Left lung (tissue), 10 donors: Measurements from ENCODE around the gene GRAMD4. TPM values are rescaled to one million over a fixed set of nuclear protein-coding genes. Genes with fewer than 3 reads are reported as not detected.

ENCODE experiments used
- ATAC-seq: fragments of 200-7000 bp; cut with Tn5 transposase; one replicate; pipeline ENCODE4 v1.9.1; 2020; ENCODE audit warnings: moderate library complexity
- DNase-seq, 4 donors: peaks; one replicate each; pipeline ENCODE4 v3.0.0-alpha.2; 2013 to 2020
- H3K27ac ChIP-seq, 2 donors: fragments of 200-600 bp; sonication (generic) in 1 of 2; one replicate each; pipeline versions ENCODE4 v1.5.0 to v1.8.0; 2020 to 2021
- H3K27me3 ChIP-seq, 2 donors: fragments of 200-600 bp; sonication (generic) in 1 of 2; one replicate each; pipeline versions ENCODE4 v1.5.0 to v1.8.0; 2020 to 2021
- H3K36me3 ChIP-seq, 2 donors: fragments of 200-600 bp; sonication (generic) in 1 of 2; one replicate each; pipeline versions ENCODE4 v1.5.0 to v1.8.0; 2020 to 2021
- H3K4me1 ChIP-seq, 2 donors: fragments of 200-600 bp; one replicate each; pipeline ENCODE4 v1.8.0; 2021
- H3K4me3 ChIP-seq, 2 donors: fragments of 200-600 bp; sonication (generic) in 1 of 2; one replicate each; pipeline versions ENCODE4 v1.5.0 to v1.8.0; 2020 to 2021; ENCODE audit warnings: mild to moderate bottlenecking in 1 of 2
- H3K9me3 ChIP-seq, 2 donors: fragments of 200-600 bp; sonication (generic) in 1 of 2; one replicate each; pipeline versions ENCODE4 v1.5.0 to v1.8.0; 2020 to 2021
- intact Hi-C, 2 donors: fragments of 100-400 bp; cut with DNase I; formaldehyde crosslinking; loops; one replicate each; pipeline versions ENCODE4 v1.11.2 to v1.14.2; 2022
- polyA plus RNA-seq, 6 donors: library from polyadenylated mRNA; unstranded; fragments of 120-200 nt; gene quantifications; one replicate each; pipeline ENCODE4 v1.2.1, GENCODE V29; 2013; ENCODE audit not compliant: insufficient read length in 6 of 6
- total RNA-seq, 2 donors: library from RNA; stranded (reverse); fragmentation: NEBNext Ultra II Directional; extraction: Animal tissue kit (Norgen Biotek cat#: 25700); gene quantifications; one replicate each; pipeline ENCODE4 v1.2.1, GENCODE V29; 2021
- TF ChIP-seq, protein P1 (sequence below), 2 donors: fragments of 200-600 bp; sonication (generic) in 1 of 2; IDR thresholded peaks; one replicate each; pipeline versions ENCODE4 v1.5.0 to v1.8.0; 2021; ENCODE audit warnings: antibody characterized with exemption in 2 of 2
- donor health status: DM: no; HTN: yes; CAD: no.
- donor health status: DM: no; HTN: no; CAD: no.

GRAMD4 gene
- total and polyA plus RNA-seq, 8 donors, result 25.2 to 78.2 (median 36.6) TPM

- peak in 2 of 4 donors; percentile 44 to 89 for DNase-seq
- peak overlapping the region; percentile 33 to 66 for H3K4me3 ChIP-seq
- H3K36me3 ChIP-seq, result no peaks in the 10 kb centered on the region
- H3K27me3 ChIP-seq, result no peaks in the 10 kb centered on the region
- TF ChIP-seq, protein P1, sequence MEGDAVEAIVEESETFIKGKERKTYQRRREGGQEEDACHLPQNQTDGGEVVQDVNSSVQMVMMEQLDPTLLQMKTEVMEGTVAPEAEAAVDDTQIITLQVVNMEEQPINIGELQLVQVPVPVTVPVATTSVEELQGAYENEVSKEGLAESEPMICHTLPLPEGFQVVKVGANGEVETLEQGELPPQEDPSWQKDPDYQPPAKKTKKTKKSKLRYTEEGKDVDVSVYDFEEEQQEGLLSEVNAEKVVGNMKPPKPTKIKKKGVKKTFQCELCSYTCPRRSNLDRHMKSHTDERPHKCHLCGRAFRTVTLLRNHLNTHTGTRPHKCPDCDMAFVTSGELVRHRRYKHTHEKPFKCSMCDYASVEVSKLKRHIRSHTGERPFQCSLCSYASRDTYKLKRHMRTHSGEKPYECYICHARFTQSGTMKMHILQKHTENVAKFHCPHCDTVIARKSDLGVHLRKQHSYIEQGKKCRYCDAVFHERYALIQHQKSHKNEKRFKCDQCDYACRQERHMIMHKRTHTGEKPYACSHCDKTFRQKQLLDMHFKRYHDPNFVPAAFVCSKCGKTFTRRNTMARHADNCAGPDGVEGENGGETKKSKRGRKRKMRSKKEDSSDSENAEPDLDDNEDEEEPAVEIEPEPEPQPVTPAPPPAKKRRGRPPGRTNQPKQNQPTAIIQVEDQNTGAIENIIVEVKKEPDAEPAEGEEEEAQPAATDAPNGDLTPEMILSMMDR (IDR thresholded peaks at IDR 0.05), result no peak
- intact Hi-C loops, result no loop called here
- H3K27ac ChIP-seq, result peak overlapping the region; percentile 67 to 73
- H3K9me3 ChIP-seq, result peaks cover 0 to 5% of the 10 kb centered on the region in 2 donors
- H3K4me1 ChIP-seq, result peaks cover 28 to 73% of the 10 kb centered on the region in 2 donors
- peak; percentile 7 for ATAC-seq
Observed at GRCh38 chr22:46576556-46577367, 43.4 kb upstream of the GRAMD4 start.

DNA sequence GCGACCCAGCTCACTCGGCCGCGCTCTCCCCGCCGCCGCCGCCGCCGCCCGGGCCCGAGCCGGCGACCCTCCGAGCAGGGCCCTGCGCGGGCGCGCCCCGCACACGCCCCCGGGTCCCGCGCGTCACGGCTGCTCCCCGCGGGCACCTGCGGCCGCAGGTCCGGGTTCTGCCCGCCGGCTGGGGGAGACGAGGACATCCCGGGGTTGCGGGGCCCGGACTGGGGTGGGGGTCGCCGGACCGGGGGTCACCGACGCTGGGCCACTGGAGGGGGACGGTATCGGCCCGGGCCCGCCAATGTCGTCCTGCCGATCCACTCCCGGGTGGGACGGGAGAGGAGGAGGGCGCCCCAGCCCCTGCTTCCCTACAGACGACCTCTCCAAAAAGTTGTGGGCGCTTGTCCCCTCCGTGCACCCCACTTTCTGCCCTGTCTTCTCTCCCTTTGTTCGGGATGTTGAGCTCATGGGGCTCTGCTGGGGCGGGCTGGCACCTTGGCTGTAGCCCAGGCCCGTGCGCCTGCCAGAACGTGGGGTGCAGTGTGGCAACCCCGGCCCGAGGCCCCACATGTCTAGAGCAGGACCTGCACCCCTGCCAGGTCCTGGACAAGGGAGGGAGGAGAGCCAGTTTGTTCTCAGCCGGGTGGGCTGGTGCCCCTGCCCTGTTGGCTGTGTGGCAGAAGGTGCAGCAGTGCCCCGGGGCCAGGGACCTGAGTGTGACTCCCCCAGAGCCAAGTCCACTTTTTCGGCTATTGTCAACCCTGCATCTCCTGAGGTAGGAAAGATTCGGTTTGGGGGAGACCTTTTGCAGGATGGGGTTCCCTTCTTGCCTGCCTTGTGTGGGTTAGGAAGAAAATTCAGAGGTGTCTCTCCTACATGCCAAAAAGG, 42.6 kb upstream of the GRAMD4 start:
- peak in 2 of 4 donors; percentile 38 to 84 for DNase-seq
- Histone ChIP-seq H3K4me3 (peak overlapping the region; percentile 55 to 66), H3K4me1 (peaks cover 32 to 81% of the 10 kb centered on the region in 2 donors), H3K27me3 (no peaks in the 10 kb centered on the region), H3K36me3 (no peaks in the 10 kb centered on the region), H3K27ac (peak overlapping the region; percentile 33 to 69), H3K9me3 (no peaks in the 10 kb centered on the region)
- intact Hi-C loops, result no loop called here
- TF ChIP-seq, protein P1 (IDR thresholded peaks at IDR 0.05), result no peak
- ATAC-seq, result no peak

DNA sequence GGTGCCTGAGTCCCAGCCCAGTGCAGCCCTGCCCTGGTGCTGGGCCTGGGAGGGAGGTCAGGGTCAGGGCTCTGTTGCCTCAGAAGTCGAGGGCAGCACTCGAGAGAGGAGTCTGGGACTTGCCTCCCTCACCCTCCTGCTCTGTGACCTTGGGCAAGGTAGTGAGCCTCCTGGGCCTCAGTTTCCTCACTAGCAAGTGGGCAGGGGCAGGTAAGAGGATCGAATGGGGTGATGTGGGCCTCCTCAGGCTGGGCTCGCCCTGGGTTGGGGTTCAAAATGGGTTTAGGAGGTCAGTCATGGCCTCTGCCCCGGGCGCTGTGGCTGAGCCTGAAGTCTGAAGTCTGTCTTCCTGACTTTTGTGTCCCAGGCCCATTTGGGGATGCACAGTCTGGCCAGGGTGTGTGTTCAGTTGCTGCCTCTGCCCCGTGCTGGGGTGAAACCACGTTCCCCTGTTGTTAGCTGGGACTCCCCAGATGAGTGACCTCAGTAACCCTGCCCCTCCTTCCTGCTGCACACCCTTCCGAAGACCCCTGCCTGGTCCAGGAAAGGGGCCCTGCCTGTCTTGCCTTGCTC, 41.8 kb upstream of the GRAMD4 start:
- Histone ChIP-seq H3K27ac (peak overlapping the region; percentile 14 to 69), H3K4me1 (peaks cover 32 to 83% of the 10 kb centered on the region in 2 donors), H3K36me3 (no peaks in the 10 kb centered on the region), H3K9me3 (no peaks in the 10 kb centered on the region), H3K4me3 (peak overlapping the region in 1 of 2 donors; percentile 66), H3K27me3 (no peaks in the 10 kb centered on the region)
- intact Hi-C loops, result no loop called here
- DNase-seq, result peak in 2 of 4 donors; percentile 50 to 62
- ATAC-seq, result peak; percentile 22
- TF ChIP-seq, protein P1 (IDR thresholded peaks at IDR 0.05), result no peak

- intact Hi-C loops, result no loop called here
- Histone ChIP-seq H3K27me3 (no peaks in the 10 kb centered on the region), H3K9me3 (no peaks in the 10 kb centered on the region), H3K4me3 (peak overlapping the region in 1 of 2 donors; percentile 66), H3K4me1 (peaks cover 32 to 78% of the 10 kb centered on the region in 2 donors), H3K27ac (peak overlapping the region; percentile 14 to 69), H3K36me3 (no peaks in the 10 kb centered on the region)
- DNase-seq (peak; percentile 61 to 83 (median 75)), ATAC-seq (peak; percentile 43)
- TF ChIP-seq, protein P1 (IDR thresholded peaks at IDR 0.05), result no peak
Observed at GRCh38 chr22:46578824-46579561, 41.2 kb upstream of the GRAMD4 start.
